DOHH2 (cell line): Measurements from ENCODE around the gene SKAP1.

Experiments used
- H3F3A ChIP-seq: fragments of 200-600 bp; sonication (generic), shearing (Covaris generic); 2 replicates; pipeline ENCODE4 v1.6.0; 2016; ENCODE audit warnings: antibody characterized with exemption, mild to moderate bottlenecking; ENCODE audit not compliant: control insufficient read depth, insufficient read depth
- H3K27ac ChIP-seq: fragments of 200-600 bp; sonication (generic); 2 replicates; pipeline ENCODE4 v1.5.1; 2014; ENCODE audit warnings: low read depth, mild to moderate bottlenecking, low read length, moderate library complexity
- H3K27me3 ChIP-seq: fragments of 200-600 bp; sonication (generic); 2 replicates; pipeline ENCODE4 v1.6.1; 2014; ENCODE audit warnings: mild to moderate bottlenecking, low read length, mixed read lengths; ENCODE audit not compliant: control insufficient read depth
- H3K36me3 ChIP-seq: fragments of 200-600 bp; sonication (generic); 2 replicates; pipeline ENCODE4 v1.6.1; 2014; ENCODE audit warnings: mild to moderate bottlenecking, low read length, moderate library complexity, mixed read lengths; ENCODE audit not compliant: control insufficient read depth
- H3K4me1 ChIP-seq: fragments of 200-600 bp; sonication (generic); 2 replicates; pipeline ENCODE4 v1.6.1; 2014; ENCODE audit warnings: mild to moderate bottlenecking, low read length, mixed read lengths; ENCODE audit not compliant: control insufficient read depth
- H3K4me2 ChIP-seq: fragments of 200-600 bp; sonication (generic); 2 replicates; pipeline ENCODE4 v1.6.0; 2014; ENCODE audit warnings: mild to moderate bottlenecking, low read length, moderate library complexity
- H3K4me3 ChIP-seq: fragments of 200-600 bp; sonication (generic); 2 replicates; pipeline ENCODE4 v1.5.1; 2014; ENCODE audit warnings: mild to moderate bottlenecking, low read length, mixed read lengths
- H3K79me2 ChIP-seq: fragments of 200-600 bp; sonication (generic); 2 replicates; pipeline ENCODE4 v1.6.1; 2014; ENCODE audit warnings: mild to moderate bottlenecking, low read length, mixed read lengths; ENCODE audit not compliant: control insufficient read depth
- H3K9me2 ChIP-seq: fragments of 200-600 bp; sonication (generic); replicated peaks from 2 replicates; pipeline ENCODE4 v1.6.1; 2014; ENCODE audit warnings: mild to moderate bottlenecking, low read length, mixed read lengths; ENCODE audit not compliant: control insufficient read depth
- H3K9me3 ChIP-seq: fragments of 200-600 bp; sonication (generic); 2 replicates; pipeline ENCODE4 v1.6.1; 2014; ENCODE audit warnings: antibody characterized with exemption, low read length, mixed read lengths; ENCODE audit not compliant: control insufficient read depth, insufficient read depth
- H4K20me1 ChIP-seq: fragments of 200-600 bp; sonication (generic); 2 replicates; pipeline ENCODE4 v1.6.0; 2014; ENCODE audit warnings: low read depth, mild to moderate bottlenecking, antibody characterized with exemption, low read length, moderate library complexity; ENCODE audit not compliant: control insufficient read depth, insufficient read depth
- CTCF ChIP-seq: fragments of 200-600 bp; sonication (generic); IDR thresholded peaks from one replicate; pipeline ENCODE4 v1.5.1; 2014; ENCODE audit warnings: antibody characterized with exemption, mild to moderate bottlenecking, low read depth, low read length; ENCODE audit not compliant: poor library complexity, severe bottlenecking
- EZH2phosphoT487 ChIP-seq: fragments of 200-600 bp; sonication (generic); IDR thresholded peaks from 2 replicates; pipeline ENCODE4 v1.6.1; 2017; ENCODE audit warnings: borderline replicate concordance, mild to moderate bottlenecking, antibody characterized with exemption, low read length, moderate library complexity, mixed read lengths

Gene SKAP1

DNA sequence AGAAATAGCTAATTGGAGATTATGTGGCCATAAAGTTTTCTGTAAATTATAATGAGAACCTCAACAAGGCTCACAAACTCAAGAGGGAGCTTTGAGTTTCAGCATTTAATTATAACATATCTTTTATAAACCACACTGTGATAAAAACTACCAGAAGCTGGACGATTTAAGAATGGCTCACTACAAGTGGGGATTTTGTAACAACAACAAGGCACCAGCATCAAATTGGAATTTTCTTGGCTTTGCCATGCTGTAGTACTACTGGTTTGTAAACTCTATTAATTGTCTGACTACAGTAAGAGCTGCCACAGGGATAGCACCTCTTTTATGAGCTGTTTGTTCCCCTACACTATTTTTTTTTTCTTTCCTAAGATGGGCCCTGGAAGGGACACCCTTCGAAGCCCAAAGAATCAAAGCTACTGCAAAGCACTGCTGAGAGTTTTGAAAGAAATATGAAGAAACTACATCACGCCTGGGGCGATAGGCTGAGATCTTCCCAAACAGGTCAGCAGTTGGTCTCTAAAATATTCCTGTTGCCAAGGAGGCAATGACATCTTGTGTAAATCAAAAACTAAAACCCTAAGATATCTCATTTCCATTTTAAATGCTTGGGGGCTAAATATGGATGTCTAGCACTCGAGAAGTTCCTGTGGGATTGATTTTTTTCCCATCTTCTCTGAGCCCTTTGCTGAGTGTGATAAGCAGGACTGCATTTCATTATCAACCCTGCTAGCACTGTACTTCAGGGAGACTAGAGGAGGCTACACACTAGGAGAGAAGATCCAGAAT is 40.9 kb downstream of the SKAP1 start:
- Histone ChIP-seq H3K27me3 (peaks cover 31% of the 10 kb centered on the region), H4K20me1 (no peaks in the 10 kb centered on the region), H3K4me2 (no peak overlapping the region), H3K36me3 (no peaks in the 10 kb centered on the region), H3K9me2 (no peaks in the 10 kb centered on the region), H3K79me2 (no peaks in the 10 kb centered on the region), H3K27ac (no peak overlapping the region), H3K4me1 (no peaks in the 10 kb centered on the region), H3F3A (no peaks in the 10 kb centered on the region), H3K9me3 (no peaks in the 10 kb centered on the region), H3K4me3 (no peak overlapping the region)
- TF ChIP-seq EZH2phosphoT487 (no peak), CTCF (no peak)

DNA sequence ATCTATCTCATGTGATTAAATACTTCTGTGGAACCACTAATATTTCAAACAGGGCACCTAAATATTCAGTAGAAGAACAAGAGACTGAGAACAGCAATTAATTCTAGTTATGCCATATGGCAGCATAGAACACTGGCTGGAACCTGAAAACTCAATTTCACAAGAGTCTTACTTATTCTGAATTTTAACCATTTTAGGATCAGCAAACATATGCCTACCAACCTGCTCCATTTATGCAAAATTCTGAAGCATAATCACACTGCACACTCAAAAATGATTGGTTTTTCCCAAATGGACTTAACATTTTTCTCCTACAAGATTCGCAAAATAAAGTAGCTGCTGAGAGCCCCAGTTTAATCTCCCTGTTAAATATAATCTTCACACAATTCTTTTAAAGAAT is 43.2 kb downstream of the SKAP1 start:
- Histone ChIP-seq H3K9me2 (no peaks in the 10 kb centered on the region), H3K27ac (no peak overlapping the region), H3K27me3 (peaks cover 33% of the 10 kb centered on the region), H3K79me2 (no peaks in the 10 kb centered on the region), H3K9me3 (no peaks in the 10 kb centered on the region), H4K20me1 (no peaks in the 10 kb centered on the region), H3F3A (no peaks in the 10 kb centered on the region), H3K4me1 (no peaks in the 10 kb centered on the region), H3K36me3 (no peaks in the 10 kb centered on the region), H3K4me3 (no peak overlapping the region), H3K4me2 (no peak overlapping the region)
- TF ChIP-seq CTCF (no peak), EZH2phosphoT487 (no peak)

GRCh38 chr17:48385319-48385718 is 44.7 kb downstream of the SKAP1 start:
- Histone ChIP-seq H3K4me2 (no peak overlapping the region), H3K4me3 (no peak overlapping the region), H3K27ac (no peak overlapping the region), H3F3A (no peaks in the 10 kb centered on the region), H3K36me3 (no peaks in the 10 kb centered on the region), H3K27me3 (peaks cover 39% of the 10 kb centered on the region), H4K20me1 (no peaks in the 10 kb centered on the region), H3K9me2 (no peaks in the 10 kb centered on the region), H3K9me3 (no peaks in the 10 kb centered on the region), H3K4me1 (no peaks in the 10 kb centered on the region), H3K79me2 (no peaks in the 10 kb centered on the region)
- TF ChIP-seq EZH2phosphoT487 (no peak), CTCF (no peak)
